ENCODE results near the gene SORCS1. TPM values are rescaled to one million over a fixed set of nuclear protein-coding genes. Genes with fewer than 3 reads are reported as not detected.

SORCS1 gene
- total RNA-seq, 1 experiment from 2014 or later = not detected

- 0 out of 2 replicates have a peak, but pooled peaks cover 5% of the 10 kb centered on the region for H3K27me3 ChIP-seq (ENCODE audit: insufficient read depth, low read depth)
- H3K9me3 ChIP-seq (ENCODE audit: insufficient read depth, low read depth) = no peaks in the 10 kb centered on the region
- H3F3A ChIP-seq (ENCODE audit: insufficient read depth, low read depth) = no peaks in the 10 kb centered on the region
- no peaks in the 10 kb centered on the region for H3K4me1 ChIP-seq (replicated peaks; ENCODE audit: insufficient read depth)
- intact Hi-C loops (cut with micrococcal nuclease; ENCODE audit: unreplicated experiment) = no loop called here
- DNase-seq = no peak
- H3K9me2 ChIP-seq (ENCODE audit: insufficient read depth) = no peaks in the 10 kb centered on the region
- H3K4me3 ChIP-seq = no peak overlapping the region
- TF ChIP-seq CTCF (conservative IDR thresholded peaks at IDR 0.05) (no peak), EZH2 (IDR thresholded peaks at IDR 0.05; ENCODE audit: low read depth) (no peak)
- no peak overlapping the region for H3K4me2 ChIP-seq
- H3K36me3 ChIP-seq (ENCODE audit: low read depth) = no peaks in the 10 kb centered on the region
- ChIA-PET CTCF (no interaction called here), POLR2A (ENCODE audit: unreplicated experiment) (no interaction called here)
- H2AFZ ChIP-seq = no peak overlapping the region
- H3K79me2 ChIP-seq (ENCODE audit: low read depth) = no peaks in the 10 kb centered on the region
- no peak overlapping the region for H3K27ac ChIP-seq
- no peaks in the 10 kb centered on the region for H4K20me1 ChIP-seq (ENCODE audit: insufficient read depth)
- no TSS peak for BruUV-seq (replicated peaks)
Observed at GRCh38 chr10:106958589-106959361, 205.7 kb downstream of the SORCS1 start.

GRCh38 chr10:106957823-106958588 lies 206.5 kb downstream of the SORCS1 start:
- H3K27me3 ChIP-seq (ENCODE audit: insufficient read depth, low read depth) = 0 out of 2 replicates have a peak, but pooled peaks cover 5% of the 10 kb centered on the region
- H3K4me3 ChIP-seq = no peak overlapping the region
- H3K4me1 ChIP-seq (replicated peaks; ENCODE audit: insufficient read depth) = no peaks in the 10 kb centered on the region
- H3F3A ChIP-seq (ENCODE audit: insufficient read depth, low read depth) = no peaks in the 10 kb centered on the region
- ChIA-PET POLR2A (ENCODE audit: unreplicated experiment) (no interaction called here), CTCF (no interaction called here)
- no peak for DNase-seq
- H3K4me2 ChIP-seq = no peak overlapping the region
- H4K20me1 ChIP-seq (ENCODE audit: insufficient read depth) = no peaks in the 10 kb centered on the region
- H3K9me3 ChIP-seq (ENCODE audit: insufficient read depth, low read depth) = no peaks in the 10 kb centered on the region
- H2AFZ ChIP-seq = no peak overlapping the region
- no peak for TF ChIP-seq EZH2 (IDR thresholded peaks at IDR 0.05; ENCODE audit: low read depth)
- TF ChIP-seq CTCF (conservative IDR thresholded peaks at IDR 0.05) = no peak
- H3K9me2 ChIP-seq (ENCODE audit: insufficient read depth) = no peaks in the 10 kb centered on the region
- no TSS peak for BruUV-seq (replicated peaks)
- no peaks in the 10 kb centered on the region for H3K79me2 ChIP-seq (ENCODE audit: low read depth)
- H3K36me3 ChIP-seq (ENCODE audit: low read depth) = no peaks in the 10 kb centered on the region
- no peak overlapping the region for H3K27ac ChIP-seq
- intact Hi-C loops (cut with micrococcal nuclease; ENCODE audit: unreplicated experiment) = no loop called here

- Histone ChIP-seq H3K4me3 (no peak overlapping the region), H3K4me1 (replicated peaks; ENCODE audit: insufficient read depth) (no peaks in the 10 kb centered on the region), H4K20me1 (ENCODE audit: insufficient read depth) (no peaks in the 10 kb centered on the region), H3K27ac (no peak overlapping the region), H3K27me3 (ENCODE audit: insufficient read depth, low read depth) (0 out of 2 replicates have a peak, but pooled peaks cover 5% of the 10 kb centered on the region), H3K9me3 (ENCODE audit: insufficient read depth, low read depth) (no peaks in the 10 kb centered on the region), H2AFZ (no peak overlapping the region), H3F3A (ENCODE audit: insufficient read depth, low read depth) (no peaks in the 10 kb centered on the region), H3K36me3 (ENCODE audit: low read depth) (no peaks in the 10 kb centered on the region), H3K4me2 (no peak overlapping the region), H3K79me2 (ENCODE audit: low read depth) (no peaks in the 10 kb centered on the region), H3K9me2 (ENCODE audit: insufficient read depth) (no peaks in the 10 kb centered on the region)
- BruUV-seq (replicated peaks) = no TSS peak
- TF ChIP-seq CTCF (conservative IDR thresholded peaks at IDR 0.05) = no peak
- TF ChIP-seq EZH2 (IDR thresholded peaks at IDR 0.05; ENCODE audit: low read depth) = no peak
- intact Hi-C loops (cut with micrococcal nuclease; ENCODE audit: unreplicated experiment) = no loop called here
- POLR2A ChIA-PET (ENCODE audit: unreplicated experiment) = no interaction called here
- DNase-seq = no peak
- CTCF ChIA-PET = no interaction called here
Observed at GRCh38 chr10:106956216-106956915, 208.1 kb downstream of the SORCS1 start.

Data from PC-9 (cell line).